Prostate gland (tissue), 2 donors: ENCODE results near the gene TRAPPC6A.

Experiments used
- POLR2A ChIP-seq: fragments of 450-650 bp; IDR thresholded peaks from one replicate; pipeline ENCODE4 v1.6.1; 2016; ENCODE audit warnings: antibody characterized with exemption, mild to moderate bottlenecking
- POLR2AphosphoS5 ChIP-seq: sonication (generic); formaldehyde crosslinking; IDR thresholded peaks from one replicate; pipeline ENCODE4 v1.6.1; 2017; ENCODE audit warnings: antibody characterized with exemption
- TF ChIP-seq, protein P1 (sequence below), 4 experiments: fragments of 200-600 bp in 2 of 4; fragments of 450-650 bp in 2 of 4; sonication (generic) in 2 of 4; IDR thresholded peaks; 1 replicate in 3 of 4; 2 replicates in 1 of 4; pipeline ENCODE4 v1.5.1; 2016 to 2019; ENCODE audit warnings: antibody characterized with exemption in 4 of 4, mild to moderate bottlenecking in 2 of 4, moderate library complexity in 2 of 4

DNA sequence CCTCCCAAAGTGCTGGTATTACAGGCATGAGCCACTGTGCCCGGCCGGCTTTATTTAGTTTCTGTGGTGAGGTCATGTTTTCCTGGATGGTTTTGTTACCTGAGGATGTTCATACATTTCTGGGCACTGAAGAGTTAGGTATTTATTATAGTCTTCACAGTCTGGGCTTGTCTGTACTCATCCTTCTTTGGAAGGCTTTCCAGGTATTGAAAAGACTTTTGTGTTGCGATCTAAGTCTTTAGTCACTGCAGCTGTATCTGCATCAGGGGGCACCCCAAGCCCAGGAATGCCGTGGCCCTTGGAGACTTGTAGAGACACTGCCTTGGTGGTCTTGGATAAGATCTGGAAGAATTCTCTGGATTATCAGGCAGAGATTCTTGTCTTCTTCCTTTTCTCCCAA lies 13.3 kb upstream of the TRAPPC6A start:
- TF ChIP-seq, protein P1, sequence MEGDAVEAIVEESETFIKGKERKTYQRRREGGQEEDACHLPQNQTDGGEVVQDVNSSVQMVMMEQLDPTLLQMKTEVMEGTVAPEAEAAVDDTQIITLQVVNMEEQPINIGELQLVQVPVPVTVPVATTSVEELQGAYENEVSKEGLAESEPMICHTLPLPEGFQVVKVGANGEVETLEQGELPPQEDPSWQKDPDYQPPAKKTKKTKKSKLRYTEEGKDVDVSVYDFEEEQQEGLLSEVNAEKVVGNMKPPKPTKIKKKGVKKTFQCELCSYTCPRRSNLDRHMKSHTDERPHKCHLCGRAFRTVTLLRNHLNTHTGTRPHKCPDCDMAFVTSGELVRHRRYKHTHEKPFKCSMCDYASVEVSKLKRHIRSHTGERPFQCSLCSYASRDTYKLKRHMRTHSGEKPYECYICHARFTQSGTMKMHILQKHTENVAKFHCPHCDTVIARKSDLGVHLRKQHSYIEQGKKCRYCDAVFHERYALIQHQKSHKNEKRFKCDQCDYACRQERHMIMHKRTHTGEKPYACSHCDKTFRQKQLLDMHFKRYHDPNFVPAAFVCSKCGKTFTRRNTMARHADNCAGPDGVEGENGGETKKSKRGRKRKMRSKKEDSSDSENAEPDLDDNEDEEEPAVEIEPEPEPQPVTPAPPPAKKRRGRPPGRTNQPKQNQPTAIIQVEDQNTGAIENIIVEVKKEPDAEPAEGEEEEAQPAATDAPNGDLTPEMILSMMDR (IDR thresholded peaks at IDR 0.05): no peak
- no peak for TF ChIP-seq POLR2A
- peak; percentile 57 for TF ChIP-seq POLR2AphosphoS5
